ENCODE results near the gene DBNDD1. TPM values are rescaled to one million over a fixed set of nuclear protein-coding genes. Genes with fewer than 3 reads are reported as not detected.
A peak's percentile ranks its signal among the peaks of the same experiment; 100 is the strongest.

Gene DBNDD1
- total RNA-seq, 1 donor from 2014 or later = 77.8 TPM

- H3K27ac Mint-ChIP-seq (ENCODE audit: unreplicated experiment) = no peak overlapping the region
- peaks cover 18% of the 10 kb centered on the region for H3K9me3 Mint-ChIP-seq (ENCODE audit: unreplicated experiment)
- H3K4me3 Mint-ChIP-seq (ENCODE audit: unreplicated experiment) = no peak overlapping the region
- H3K4me1 Mint-ChIP-seq (ENCODE audit: low read depth, unreplicated experiment) = no peaks in the 10 kb centered on the region
- peaks cover 5% of the 10 kb centered on the region for H3K27me3 Mint-ChIP-seq (ENCODE audit: unreplicated experiment)
- no peak for DNase-seq
- TF ChIP-seq CTCF (IDR thresholded peaks at IDR 0.05; ENCODE audit: partially characterized antibody, unreplicated experiment) = no peak
- peaks cover 19% of the 10 kb centered on the region for H3K36me3 Mint-ChIP-seq (ENCODE audit: unreplicated experiment)
Measured at GRCh38 chr16:90054554-90054953, 35.3 kb upstream of the DBNDD1 start.

GRCh38 chr16:90053902-90054500 is 34.7 kb upstream of the DBNDD1 start:
- no peak for TF ChIP-seq CTCF (IDR thresholded peaks at IDR 0.05; ENCODE audit: partially characterized antibody, unreplicated experiment)

GRCh38 chr16:90050969-90051368 is 31.7 kb upstream of the DBNDD1 start:
- Mint-ChIP-seq H3K9me3 (ENCODE audit: unreplicated experiment) (peaks cover 16% of the 10 kb centered on the region), H3K27ac (ENCODE audit: unreplicated experiment) (no peak overlapping the region), H3K4me3 (ENCODE audit: unreplicated experiment) (no peak overlapping the region), H3K27me3 (ENCODE audit: unreplicated experiment) (peaks cover 7% of the 10 kb centered on the region), H3K36me3 (ENCODE audit: unreplicated experiment) (peaks cover 19% of the 10 kb centered on the region), H3K4me1 (ENCODE audit: low read depth, unreplicated experiment) (no peaks in the 10 kb centered on the region)
- no peak for DNase-seq
- no peak for TF ChIP-seq CTCF (IDR thresholded peaks at IDR 0.05; ENCODE audit: partially characterized antibody, unreplicated experiment)

More at GRCh38 chr16:90053902-90054500, 34.7 kb upstream of the DBNDD1 start:
- H3K27ac Mint-ChIP-seq (ENCODE audit: unreplicated experiment) = peak overlapping the region; percentile 40
- peaks cover 5% of the 10 kb centered on the region for H3K27me3 Mint-ChIP-seq (ENCODE audit: unreplicated experiment)
- H3K4me3 Mint-ChIP-seq (ENCODE audit: unreplicated experiment) = no peak overlapping the region
- no peak for DNase-seq
- H3K9me3 Mint-ChIP-seq (ENCODE audit: unreplicated experiment) = peaks cover 18% of the 10 kb centered on the region
- peaks cover 19% of the 10 kb centered on the region for H3K36me3 Mint-ChIP-seq (ENCODE audit: unreplicated experiment)
- H3K4me1 Mint-ChIP-seq (ENCODE audit: low read depth, unreplicated experiment) = no peaks in the 10 kb centered on the region

- Mint-ChIP-seq H3K27ac (ENCODE audit: unreplicated experiment) (peak overlapping the region; percentile 15), H3K27me3 (ENCODE audit: unreplicated experiment) (peaks cover 7% of the 10 kb centered on the region), H3K36me3 (ENCODE audit: unreplicated experiment) (peaks cover 7% of the 10 kb centered on the region), H3K4me1 (ENCODE audit: low read depth, unreplicated experiment) (no peaks in the 10 kb centered on the region), H3K4me3 (ENCODE audit: unreplicated experiment) (peak overlapping the region; percentile 58), H3K9me3 (ENCODE audit: unreplicated experiment) (peaks cover 7% of the 10 kb centered on the region)
- TF ChIP-seq CTCF (IDR thresholded peaks at IDR 0.05; ENCODE audit: partially characterized antibody, unreplicated experiment) = no peak
- DNase-seq = no peak
Measured at GRCh38 chr16:90048737-90049330, 29.6 kb upstream of the DBNDD1 start.

GRCh38 chr16:90048347-90048722 is 29.1 kb upstream of the DBNDD1 start:
- Mint-ChIP-seq H3K36me3 (ENCODE audit: unreplicated experiment) (peaks cover 5% of the 10 kb centered on the region), H3K4me3 (ENCODE audit: unreplicated experiment) (peak overlapping the region; percentile 58), H3K27me3 (ENCODE audit: unreplicated experiment) (peaks cover 7% of the 10 kb centered on the region), H3K27ac (ENCODE audit: unreplicated experiment) (peak overlapping the region; percentile 15), H3K4me1 (ENCODE audit: low read depth, unreplicated experiment) (no peaks in the 10 kb centered on the region), H3K9me3 (ENCODE audit: unreplicated experiment) (peaks cover 4% of the 10 kb centered on the region)
- no peak for TF ChIP-seq CTCF (IDR thresholded peaks at IDR 0.05; ENCODE audit: partially characterized antibody, unreplicated experiment)
- no peak for DNase-seq
